AG04449 (cell line): ENCODE results near the gene CDC42EP4.

ENCODE experiments used
- CTCF ChIA-PET: fragments of 350-600 bp; formaldehyde crosslinking; extraction: SDS; loops from one replicate; lab custom pipeline; 2021; ENCODE audit warnings: antibody characterized with exemption; lab: Yijun Ruan, JAX
- POLR2A ChIA-PET: fragments of 400-600, 350-600 bp; formaldehyde crosslinking; extraction: SDS; loops from one replicate; lab custom pipeline; 2020; ENCODE audit warnings: antibody characterized with exemption, inconsistent platforms; lab: Yijun Ruan, JAX
- DNase-seq: peaks from one replicate; pipeline ENCODE4 v3.0.0-alpha.2; 2010; ENCODE audit warnings: low read depth, low spot score
- H3K4me3 ChIP-seq: 2 replicates; pipeline ENCODE4 v1.5.1; 2011; ENCODE audit warnings: low read depth, mild to moderate bottlenecking, control low read depth, low read length
- CTCF ChIP-seq: IDR thresholded peaks from one replicate; pipeline ENCODE4 v1.5.1; 2011; ENCODE audit warnings: mild to moderate bottlenecking, moderate library complexity, low read length, control low read depth, inconsistent platforms; ENCODE audit not compliant: insufficient read depth; ENCODE audit errors: missing control alignments

The CDC42EP4 gene

GRCh38 chr17:73307130-73307529 is 4.7 kb downstream of the CDC42EP4 start:
- CTCF ChIA-PET: interaction anchor here (0.8 to 6.3 kb wide), 3 partner anchors 10 to 63 kb away, joined by 3 to 33 read pairs (median 4); no protein-coding TSS in a partner anchor
- H3K4me3 ChIP-seq: no peak overlapping the region

GRCh38 chr17:73305845-73306836 is 5.7 kb downstream of the CDC42EP4 start:
- POLR2A ChIA-PET: no interaction called here
- TF ChIP-seq CTCF: no peak
- DNase-seq: no peak
- CTCF ChIA-PET: interaction anchor here (0.6 to 6.3 kb wide), 6 partner anchors 15 to 426 kb away, joined by 3 to 33 read pairs (median 4); no protein-coding TSS in a partner anchor
- H3K4me3 ChIP-seq: no peak overlapping the region; the same call in 1 of the 2 replicates

More at GRCh38 chr17:73307130-73307529, 4.7 kb downstream of the CDC42EP4 start:
- POLR2A ChIA-PET: no interaction called here
- no peak for DNase-seq
- TF ChIP-seq CTCF: no peak

- no peak for DNase-seq
- peak; percentile 27 for TF ChIP-seq CTCF
- ChIA-PET CTCF (interaction anchor here (0.7 to 1.9 kb wide), 6 partner anchors 9 to 618 kb away, joined by 3 to 8 read pairs (median 4); no protein-coding TSS in a partner anchor), POLR2A (interaction anchor here (1.5 kb wide), 1 partner anchor 13 kb away, joined by 3 read pairs; no protein-coding TSS in a partner anchor)
- H3K4me3 ChIP-seq: peak overlapping the region; percentile 55
Observed at GRCh38 chr17:73304971-73305812, 6.6 kb downstream of the CDC42EP4 start.

GRCh38 chr17:73304438-73304837 is 7.4 kb downstream of the CDC42EP4 start:
- H3K4me3 ChIP-seq: no peak overlapping the region
- no peak for DNase-seq
- ChIA-PET CTCF (interaction anchor here (0.8 to 1.0 kb wide), 2 partner anchors 49 to 618 kb away, joined by 3 to 4 read pairs; no protein-coding TSS in a partner anchor), POLR2A (interaction anchor here (1.5 kb wide), 1 partner anchor 12 kb away, joined by 3 read pairs; no protein-coding TSS in a partner anchor)
- no peak for TF ChIP-seq CTCF

GRCh38 chr17:73302189-73302588 is 9.6 kb downstream of the CDC42EP4 start:
- CTCF ChIA-PET: interaction anchor here (1.8 to 3.4 kb wide), 3 partner anchors 9 to 68 kb away, joined by 6 to 12 read pairs (median 11); no protein-coding TSS in a partner anchor
- H3K4me3 ChIP-seq: no peak overlapping the region
- no peak for TF ChIP-seq CTCF
- DNase-seq: no peak
- POLR2A ChIA-PET: interaction anchor here (1.3 kb wide), 1 partner anchor 11 kb away, joined by 6 read pairs; no protein-coding TSS in a partner anchor
